Muscle of leg (tissue), 11 donors: ENCODE measurements around the gene DIS3L. TPM values are rescaled to one million over a fixed set of nuclear protein-coding genes. Genes with fewer than 3 reads are reported as not detected.
"Not testable (repeated sequence)": the region's sequence is repeated elsewhere in the genome, so short reads cannot be mapped to it uniquely, and the experiment has no call there.

Source experiments
- DNase-seq: peaks from one replicate; pipeline ENCODE4 v3.0.0; 2013
- H3K27ac ChIP-seq: one replicate; pipeline ENCODE4 v1.5.1; 2013; ENCODE audit warnings: mild to moderate bottlenecking, low read length, control low read depth
- H3K27me3 ChIP-seq: one replicate; pipeline ENCODE4 v1.6.1; 2013; ENCODE audit warnings: low read length; ENCODE audit not compliant: control insufficient read depth, insufficient read depth
- H3K36me3 ChIP-seq: one replicate; pipeline ENCODE4 v1.6.1; 2013; ENCODE audit warnings: low read length; ENCODE audit not compliant: control insufficient read depth, insufficient read depth
- H3K4me1 ChIP-seq: one replicate; pipeline ENCODE4 v1.6.1; 2013; ENCODE audit warnings: low read length; ENCODE audit not compliant: control insufficient read depth, insufficient read depth
- H3K4me3 ChIP-seq: one replicate; pipeline ENCODE4 v1.5.1; 2013; ENCODE audit warnings: low read length, control low read depth
- H3K9me3 ChIP-seq: replicated peaks from 2 replicates; pipeline ENCODE4 v1.6.1; 2013; ENCODE audit warnings: low read depth, low read length; ENCODE audit not compliant: control insufficient read depth
- WGBS: methylation state at CpG from one replicate; pipeline ENCODE4 v1.1.5; 2013; ENCODE audit warnings: missing lambda C conversion rate; ENCODE audit not compliant: insufficient coverage; 5-methylcytosine and 5-hydroxymethylcytosine counted together
- polyA plus RNA-seq, 8 donors: library from polyadenylated mRNA; unstranded; fragments of 120-200 nt; gene quantifications; one replicate each; pipeline versions ENCODE4 v1.2.1 to v1.2.3, GENCODE V29; 2013; ENCODE audit warnings: inconsistent platforms in 1 of 8, low replicate concordance in 1 of 8; ENCODE audit not compliant: insufficient read length in 8 of 8, insufficient read depth in 1 of 8
- total RNA-seq: library from RNA; stranded (reverse); fragments of 120-200 nt; gene quantifications from one replicate; pipeline ENCODE4 v1.2.4, GENCODE V29; 2013

Gene DIS3L
- total and polyA plus RNA-seq, 9 donors = 21.5 to 33.1 (median 29.9) TPM

GRCh38 chr15:66292571-66293418 lies 573 bp upstream of the DIS3L start:
- Histone ChIP-seq H3K36me3 (peaks cover 3% of the 10 kb centered on the region), H3K4me1 (peaks cover 28% of the 10 kb centered on the region), H3K4me3 (peak overlapping the region; percentile 74), H3K27ac (peak overlapping the region; percentile 89), H3K27me3 (no peaks in the 10 kb centered on the region), H3K9me3 (no peaks in the 10 kb centered on the region)
- 1% methylated on average over 11 of the region's 22 CpGs for WGBS
- DNase-seq = no peak

- H3K27ac ChIP-seq = peak overlapping the region; percentile 92
- peaks cover 19% of the 10 kb centered on the region for H3K4me1 ChIP-seq
- WGBS = 0% methylated on average over 12 of the region's 16 CpGs
- no peaks in the 10 kb centered on the region for H3K27me3 ChIP-seq
- peak overlapping the region; percentile 71 for H3K4me3 ChIP-seq
- H3K9me3 ChIP-seq = no peaks in the 10 kb centered on the region
- H3K36me3 ChIP-seq = peaks cover 3% of the 10 kb centered on the region
- DNase-seq = peak; percentile 53
Measured at GRCh38 chr15:66294157-66294931, 976 bp downstream of the DIS3L start.

- Histone ChIP-seq H3K27ac (no peak overlapping the region), H3K9me3 (no peaks in the 10 kb centered on the region), H3K27me3 (no peaks in the 10 kb centered on the region), H3K4me1 (peaks cover 19% of the 10 kb centered on the region), H3K4me3 (no peak overlapping the region), H3K36me3 (peaks cover 3% of the 10 kb centered on the region)
- no CpG with 5 or more reads among the region's 3 CpGs for WGBS
- DNase-seq = no peak
Measured at GRCh38 chr15:66294932-66295235, 1.5 kb downstream of the DIS3L start.

- no CpG with 5 or more reads among the region's 5 CpGs for WGBS
- Histone ChIP-seq H3K4me1 (peaks cover 19% of the 10 kb centered on the region), H3K36me3 (peaks cover 6% of the 10 kb centered on the region), H3K4me3 (no peak overlapping the region), H3K27ac (no peak overlapping the region), H3K27me3 (no peaks in the 10 kb centered on the region), H3K9me3 (no peaks in the 10 kb centered on the region)
- DNase-seq = no peak
Measured at GRCh38 chr15:66296186-66296585, 2.8 kb downstream of the DIS3L start.

- DNase-seq = peak; percentile 87
- Histone ChIP-seq H3K4me3 (no peak overlapping the region), H3K4me1 (peaks cover 11% of the 10 kb centered on the region), H3K9me3 (no peaks in the 10 kb centered on the region), H3K27ac (no peak overlapping the region), H3K36me3 (peaks cover 6% of the 10 kb centered on the region), H3K27me3 (no peaks in the 10 kb centered on the region)
- 54% methylated on average over 4 of the region's 4 CpGs for WGBS
Measured at GRCh38 chr15:66298803-66299251, 5.5 kb downstream of the DIS3L start.

GRCh38 chr15:66302489-66303278 lies 9.3 kb downstream of the DIS3L start:
- DNase-seq = no peak
- H3K27me3 ChIP-seq = no peaks in the 10 kb centered on the region
- no peak overlapping the region for H3K27ac ChIP-seq
- WGBS = 92% methylated on average over 1 of the region's 5 CpGs
- no peaks in the 10 kb centered on the region for H3K9me3 ChIP-seq
- peaks cover 18% of the 10 kb centered on the region for H3K36me3 ChIP-seq
- H3K4me3 ChIP-seq = no peak overlapping the region
- H3K4me1 ChIP-seq = no peaks in the 10 kb centered on the region

GRCh38 chr15:66304425-66304824 lies 11.1 kb downstream of the DIS3L start:
- H3K27ac ChIP-seq, DNase-seq, H3K9me3 ChIP-seq, H3K4me3 ChIP-seq, H3K4me1 ChIP-seq, H3K27me3 ChIP-seq: not testable (repeated sequence)
- H3K36me3 ChIP-seq = peaks cover 26% of the 10 kb centered on the region
- 96% methylated on average over 3 of the region's 10 CpGs for WGBS

GRCh38 chr15:66306381-66306780 lies 13.0 kb downstream of the DIS3L start:
- Histone ChIP-seq H3K9me3 (no peaks in the 10 kb centered on the region), H3K36me3 (peaks cover 34% of the 10 kb centered on the region), H3K4me1 (no peaks in the 10 kb centered on the region), H3K27ac (no peak overlapping the region), H3K27me3 (no peaks in the 10 kb centered on the region), H3K4me3 (no peak overlapping the region)
- DNase-seq = no peak
- WGBS = no CpG with 5 or more reads among the region's 3 CpGs

- 72% methylated on average over 2 of the region's 3 CpGs for WGBS
- Histone ChIP-seq H3K27ac (no peak overlapping the region), H3K36me3 (peaks cover 47% of the 10 kb centered on the region)
Measured at GRCh38 chr15:66308531-66308930, 15.2 kb downstream of the DIS3L start.

GRCh38 chr15:66309828-66310227 lies 16.5 kb downstream of the DIS3L start:
- H3K4me1 ChIP-seq = no peaks in the 10 kb centered on the region
- H3K36me3 ChIP-seq = peaks cover 55% of the 10 kb centered on the region
- no peak overlapping the region for H3K27ac ChIP-seq
- WGBS = 100% methylated on average over 2 of the region's 3 CpGs
- H3K4me3 ChIP-seq = no peak overlapping the region
- H3K9me3 ChIP-seq = no peaks in the 10 kb centered on the region
- no peaks in the 10 kb centered on the region for H3K27me3 ChIP-seq
- DNase-seq = no peak

More at GRCh38 chr15:66308531-66308930, 15.2 kb downstream of the DIS3L start:
- Histone ChIP-seq H3K4me1 (no peaks in the 10 kb centered on the region), H3K9me3 (no peaks in the 10 kb centered on the region), H3K27me3 (no peaks in the 10 kb centered on the region), H3K4me3 (no peak overlapping the region)
- DNase-seq = peak; percentile 54
